Sigmoid colon (tissue), 7 donors: ENCODE measurements around the gene CAMK1D. TPM values are rescaled to one million over a fixed set of nuclear protein-coding genes. Genes with fewer than 3 reads are reported as not detected.

Experiments used
- DNase-seq: peaks from one replicate; pipeline ENCODE4 v3.0.0-alpha.2; 2019
- H3K27ac ChIP-seq, 4 donors: fragments of 200-600 bp; sonication (generic); one replicate each; pipeline ENCODE4 v1.5.1; 2016 to 2019; ENCODE audit warnings: mild to moderate bottlenecking in 1 of 4
- H3K27me3 ChIP-seq, 3 donors: fragments of 200-600 bp; sonication (generic); one replicate each; pipeline ENCODE4 v1.5.1; 2019; ENCODE audit warnings: mild to moderate bottlenecking in 1 of 3
- H3K36me3 ChIP-seq, 4 donors: fragments of 200-600 bp; sonication (generic); one replicate each; pipeline ENCODE4 v1.5.1; 2016 to 2019
- H3K4me1 ChIP-seq, 4 donors: fragments of 200-600 bp; sonication (generic); one replicate each; pipeline ENCODE4 v1.5.1; 2017 to 2019
- H3K4me3 ChIP-seq, 4 donors: fragments of 200-600 bp; sonication (generic); one replicate each; pipeline ENCODE4 v1.5.1; 2017 to 2019; ENCODE audit warnings: mild to moderate bottlenecking in 2 of 4, moderate library complexity in 1 of 4
- H3K9me3 ChIP-seq, 4 donors: fragments of 200-600 bp in 3 of 4; sonication (generic) in 3 of 4; one replicate each; pipeline versions ENCODE4 v1.5.1 to v1.6.1; 2013 to 2019
- EP300 ChIP-seq, 4 donors: sonication (generic); formaldehyde crosslinking; IDR thresholded peaks; one replicate each; pipeline ENCODE4 v1.6.1; 2017; ENCODE audit warnings: antibody characterized with exemption in 4 of 4
- POLR2A ChIP-seq, 2 donors: fragments of 450-650 bp; IDR thresholded peaks; one replicate each; pipeline ENCODE4 v1.6.1; 2016; ENCODE audit warnings: antibody characterized with exemption in 2 of 2, mild to moderate bottlenecking in 2 of 2, moderate library complexity in 2 of 2
- POLR2AphosphoS5 ChIP-seq, 4 donors: sonication (generic); formaldehyde crosslinking; IDR thresholded peaks; one replicate each; pipeline ENCODE4 v1.6.1; 2017; ENCODE audit warnings: antibody characterized with exemption in 4 of 4
- WGBS, 2 donors: extraction: QIAGEN DNeasy Blood & Tissue Kit; methylation state at CpG; one replicate each; pipeline ENCODE4 v1.1.7; 2013; 5-methylcytosine and 5-hydroxymethylcytosine counted together
- intact Hi-C: fragments of 100-400 bp; cut with DNase I; formaldehyde crosslinking; loops from one replicate; pipeline ENCODE4 v1.15.1; 2023
- polyA plus RNA-seq, 3 donors: library from polyadenylated mRNA; stranded (reverse); fragments of 200-250 nt; gene quantifications; one replicate each; pipeline ENCODE4 v1.2.3, GENCODE V29; 2013
- total RNA-seq, 4 donors: library from RNA; depleted of rRNA; stranded (reverse); fragments of >200 nt; gene quantifications; one replicate each; pipeline ENCODE4 v1.1.0, GENCODE V29; 2016
- TF ChIP-seq, protein P1 (sequence below), 4 experiments: fragments of 450-650 bp in 3 of 4; fragments of 200-600 bp in 1 of 4; IDR thresholded peaks; one replicate each; pipeline ENCODE4 v1.5.1; 2016 to 2019; ENCODE audit warnings: antibody characterized with exemption in 4 of 4, mild to moderate bottlenecking in 3 of 4, moderate library complexity in 2 of 4
- donor health status: healthy with polysubstance abuse.
- donor health status: Bipolar disorder and iron deficiency.
- donor health status: healthy.

CAMK1D gene
- total and polyA plus RNA-seq, 7 donors: 7.2 to 11.5 (median 8.6) TPM

DNA sequence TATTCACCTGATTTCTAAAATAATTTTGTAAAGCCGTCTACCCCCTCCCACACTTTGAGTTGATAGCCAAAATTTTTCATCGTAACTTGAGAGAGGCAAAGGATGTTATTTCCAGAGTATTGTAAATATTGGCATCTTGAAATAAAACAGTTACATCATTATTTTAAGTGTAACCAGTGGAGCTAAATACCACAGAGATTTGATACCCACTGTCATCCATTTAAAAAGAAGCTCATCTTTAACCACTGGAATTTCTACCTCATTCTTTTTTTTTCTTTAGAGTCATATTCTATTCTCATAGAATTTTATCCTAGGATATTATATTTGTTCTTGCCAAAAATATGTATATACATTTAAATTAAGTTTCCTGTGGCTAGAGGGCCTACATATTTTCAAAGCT lies 48.6 kb downstream of the CAMK1D start:
- Histone ChIP-seq H3K4me3 (no peak overlapping the region), H3K4me1 (peaks cover 0 to 28% (median 6%) of the 10 kb centered on the region in 4 donors), H3K9me3 (no peaks in the 10 kb centered on the region), H3K27ac (peak overlapping the region in 2 of 4 donors; percentile 15 to 59), H3K36me3 (no peaks in the 10 kb centered on the region), H3K27me3 (no peaks in the 10 kb centered on the region)
- WGBS, 2 donors: 80 to 82% methylated on average over 2 of the region's 2 CpGs
- no peak for DNase-seq
- intact Hi-C loops: no loop called here
- TF ChIP-seq POLR2AphosphoS5 (IDR thresholded peaks at IDR 0.05): no peak
- no peak for TF ChIP-seq EP300 (IDR thresholded peaks at IDR 0.05)
- TF ChIP-seq, protein P1, sequence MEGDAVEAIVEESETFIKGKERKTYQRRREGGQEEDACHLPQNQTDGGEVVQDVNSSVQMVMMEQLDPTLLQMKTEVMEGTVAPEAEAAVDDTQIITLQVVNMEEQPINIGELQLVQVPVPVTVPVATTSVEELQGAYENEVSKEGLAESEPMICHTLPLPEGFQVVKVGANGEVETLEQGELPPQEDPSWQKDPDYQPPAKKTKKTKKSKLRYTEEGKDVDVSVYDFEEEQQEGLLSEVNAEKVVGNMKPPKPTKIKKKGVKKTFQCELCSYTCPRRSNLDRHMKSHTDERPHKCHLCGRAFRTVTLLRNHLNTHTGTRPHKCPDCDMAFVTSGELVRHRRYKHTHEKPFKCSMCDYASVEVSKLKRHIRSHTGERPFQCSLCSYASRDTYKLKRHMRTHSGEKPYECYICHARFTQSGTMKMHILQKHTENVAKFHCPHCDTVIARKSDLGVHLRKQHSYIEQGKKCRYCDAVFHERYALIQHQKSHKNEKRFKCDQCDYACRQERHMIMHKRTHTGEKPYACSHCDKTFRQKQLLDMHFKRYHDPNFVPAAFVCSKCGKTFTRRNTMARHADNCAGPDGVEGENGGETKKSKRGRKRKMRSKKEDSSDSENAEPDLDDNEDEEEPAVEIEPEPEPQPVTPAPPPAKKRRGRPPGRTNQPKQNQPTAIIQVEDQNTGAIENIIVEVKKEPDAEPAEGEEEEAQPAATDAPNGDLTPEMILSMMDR (IDR thresholded peaks at IDR 0.05): no peak
- no peak for TF ChIP-seq POLR2A (IDR thresholded peaks at IDR 0.05)

DNA sequence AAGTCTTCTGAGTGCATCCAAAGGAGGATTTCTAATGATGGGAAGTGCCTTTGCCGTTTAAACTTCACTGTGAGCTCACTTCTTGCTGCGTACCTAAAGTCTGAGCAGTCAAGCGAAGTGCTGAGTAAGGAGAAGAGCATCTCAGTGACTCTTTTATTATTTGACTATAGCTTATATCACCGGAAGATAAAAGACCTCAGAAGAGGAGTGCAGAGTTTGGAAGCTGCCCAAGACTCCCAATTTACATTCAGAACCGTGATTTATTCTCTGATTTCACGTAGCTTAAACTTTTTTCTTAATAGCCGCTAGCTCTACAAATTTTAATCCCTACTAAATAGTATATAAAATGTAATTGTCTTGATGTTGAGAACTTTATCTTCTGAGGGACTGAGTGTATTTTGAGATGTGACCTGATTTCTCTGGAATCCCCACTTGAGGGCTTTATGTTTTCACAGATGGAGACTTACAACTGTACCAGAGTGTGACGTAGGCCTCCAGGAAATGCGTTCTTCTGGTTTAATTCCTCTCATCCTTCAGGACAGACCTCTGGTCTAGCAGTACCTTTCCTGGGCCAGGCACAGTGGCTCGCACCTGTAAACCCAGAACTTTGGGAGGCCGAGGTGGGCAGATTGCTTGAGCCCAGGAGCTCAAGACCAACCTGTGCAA lies 51.1 kb downstream of the CAMK1D start:
- intact Hi-C loops: no loop called here
- Histone ChIP-seq H3K4me3 (no peak overlapping the region), H3K4me1 (peaks cover 0 to 33% (median 6%) of the 10 kb centered on the region in 4 donors), H3K36me3 (no peaks in the 10 kb centered on the region), H3K9me3 (no peaks in the 10 kb centered on the region), H3K27me3 (no peaks in the 10 kb centered on the region), H3K27ac (peak overlapping the region in 2 of 4 donors; percentile 41 to 57)
- peak in 1 of 4 donors; percentile 48 for TF ChIP-seq EP300 (IDR thresholded peaks at IDR 0.05)
- TF ChIP-seq, protein P1 (IDR thresholded peaks at IDR 0.05): no peak
- TF ChIP-seq POLR2AphosphoS5 (IDR thresholded peaks at IDR 0.05): peak in 1 of 4 donors; percentile 38
- no peak for TF ChIP-seq POLR2A (IDR thresholded peaks at IDR 0.05)
- 90 to 91% methylated on average over 11 of the region's 11 CpGs for WGBS, 2 donors
- no peak for DNase-seq

DNA sequence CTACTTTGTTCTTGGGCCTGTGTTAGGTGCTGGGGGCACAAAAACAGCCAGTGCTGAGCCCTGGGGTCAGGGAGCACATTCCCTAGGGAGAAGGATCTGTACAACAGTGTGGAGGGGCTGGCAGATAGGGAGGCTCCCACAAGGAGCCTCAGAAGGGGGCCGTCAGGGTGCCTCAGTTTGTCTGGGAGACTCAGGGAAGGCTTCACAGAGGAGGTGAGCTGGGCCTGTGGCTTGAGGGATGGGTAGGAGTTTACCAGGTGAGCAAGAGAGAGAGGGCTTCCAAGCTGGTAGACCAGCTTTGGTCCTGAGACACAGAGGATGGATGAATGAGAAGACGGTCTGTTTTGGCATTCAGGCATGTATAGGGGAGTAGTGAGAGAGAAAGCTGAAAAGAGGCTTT lies 52.1 kb downstream of the CAMK1D start:
- peaks cover 0 to 33% (median 6%) of the 10 kb centered on the region in 4 donors for H3K4me1 ChIP-seq
- H3K4me3 ChIP-seq: no peak overlapping the region
- no peaks in the 10 kb centered on the region for H3K9me3 ChIP-seq
- intact Hi-C loops: no loop called here
- H3K36me3 ChIP-seq: no peaks in the 10 kb centered on the region
- no peak overlapping the region for H3K27ac ChIP-seq
- no peak for DNase-seq
- 96 to 97% methylated on average over 2 of the region's 2 CpGs for WGBS, 2 donors
- TF ChIP-seq POLR2A (IDR thresholded peaks at IDR 0.05) (no peak), EP300 (IDR thresholded peaks at IDR 0.05) (no peak), POLR2AphosphoS5 (IDR thresholded peaks at IDR 0.05) (no peak)
- TF ChIP-seq, protein P1 (IDR thresholded peaks at IDR 0.05): no peak
- no peaks in the 10 kb centered on the region for H3K27me3 ChIP-seq

DNA sequence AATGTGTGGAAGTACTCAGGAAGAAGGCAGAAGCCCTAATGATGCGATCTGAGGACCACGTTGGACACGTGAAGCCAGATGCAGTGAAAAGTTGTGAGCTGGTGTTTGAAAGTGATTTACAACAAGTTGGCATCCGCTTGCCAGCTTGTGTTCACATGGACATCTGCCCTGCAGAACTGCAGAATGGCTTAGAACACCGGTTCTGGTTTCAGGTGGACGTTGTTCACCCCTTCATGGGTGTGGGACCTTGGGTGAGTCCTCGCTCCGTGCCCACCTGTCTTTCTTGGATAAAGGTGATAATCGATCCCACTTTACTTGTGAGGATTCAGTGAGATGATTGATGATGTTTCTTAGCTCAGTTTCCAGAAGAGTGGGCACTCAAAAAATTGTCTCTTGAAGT lies 53.8 kb downstream of the CAMK1D start:
- no peak overlapping the region for H3K27ac ChIP-seq
- intact Hi-C loops: no loop called here
- no peak for DNase-seq
- no peaks in the 10 kb centered on the region for H3K36me3 ChIP-seq
- WGBS, 2 donors: 92 to 94% methylated on average over 9 of the region's 9 CpGs
- TF ChIP-seq EP300 (IDR thresholded peaks at IDR 0.05) (no peak), POLR2AphosphoS5 (IDR thresholded peaks at IDR 0.05) (no peak), POLR2A (IDR thresholded peaks at IDR 0.05) (no peak)
- TF ChIP-seq, protein P1 (IDR thresholded peaks at IDR 0.05): no peak
- H3K4me1 ChIP-seq: peaks cover 0 to 27% (median 3%) of the 10 kb centered on the region in 4 donors
- H3K9me3 ChIP-seq: no peaks in the 10 kb centered on the region
- no peaks in the 10 kb centered on the region for H3K27me3 ChIP-seq
- no peak overlapping the region for H3K4me3 ChIP-seq
